Activated CD4-positive, alpha-beta T cell treated with anti-CD3 and anti-CD28 coated beads for 1 hour (primary cell): ENCODE results near the gene ZNF311.

Source experiments
- DNase-seq: peaks from one replicate; pipeline ENCODE4 v3.0.0-alpha.2; 2020

The ZNF311 gene

GRCh38 chr6:29005183-29005885 is at the start of gene ZNF311:
TSS of gene ZNF311 (minus strand) at chr6:29005315. CDS start at chr6:29003954, 1,361 bp downstream.
- no peak for DNase-seq

- no peak for DNase-seq
These were observed 46.6 kb upstream of the ZNF311 start for GRCh38 chr6:29051680-29052079.

GRCh38 chr6:29045075-29045474 is 40.0 kb upstream of the ZNF311 start, which contains the start of gene OR2W1:
TSS of gene OR2W1 (minus strand) at chr6:29045175. CDS start at chr6:29045175, 0 bp downstream.
- no peak for DNase-seq

GRCh38 chr6:29035951-29036350 is 30.8 kb upstream of the ZNF311 start:
- DNase-seq = no peak

GRCh38 chr6:29028821-29029220 is 23.7 kb upstream of the ZNF311 start:
- no peak for DNase-seq

- DNase-seq = no peak
These were observed 20.9 kb upstream of the ZNF311 start for GRCh38 chr6:29025927-29026585.

- DNase-seq = no peak
These were observed 16.3 kb upstream of the ZNF311 start for GRCh38 chr6:29021434-29021833.

GRCh38 chr6:29019629-29020028 is 14.5 kb upstream of the ZNF311 start:
- DNase-seq = no peak

GRCh38 chr6:29017428-29017802 is 12.3 kb upstream of the ZNF311 start:
- no peak for DNase-seq

GRCh38 chr6:29016559-29017427 is 11.7 kb upstream of the ZNF311 start:
- DNase-seq = peak; percentile 69

- no peak for DNase-seq
These were observed 9.9 kb upstream of the ZNF311 start for GRCh38 chr6:29014729-29015608.

- DNase-seq = peak; percentile 22
These were observed 6.2 kb upstream of the ZNF311 start for GRCh38 chr6:29011276-29011734.

GRCh38 chr6:29009358-29009757 is 4.2 kb upstream of the ZNF311 start:
- no peak for DNase-seq

- no peak for DNase-seq
These were observed 3.0 kb upstream of the ZNF311 start for GRCh38 chr6:29008089-29008488.

GRCh38 chr6:28996844-28997510 is 8.1 kb downstream of the ZNF311 start:
- DNase-seq = no peak

GRCh38 chr6:28995093-28995650 is 9.9 kb downstream of the ZNF311 start:
- no peak for DNase-seq

- DNase-seq = peak; percentile 68
These were observed 16.4 kb downstream of the ZNF311 start for GRCh38 chr6:28988536-28989311.

- DNase-seq = no peak
These were observed 19.5 kb downstream of the ZNF311 start for GRCh38 chr6:28985462-28986164.

GRCh38 chr6:28983838-28984237 is 21.3 kb downstream of the ZNF311 start:
- DNase-seq = no peak
